HG02798 (cell line): ENCODE measurements around the gene ITLN1.
"Not testable (repeated sequence)": the region's sequence is repeated elsewhere in the genome, so short reads cannot be mapped to it uniquely, and the experiment has no call there.

Experiments used
- ATAC-seq: cut with Tn5 transposase; IDR thresholded peaks from one replicate; pipeline ENCODE4 v1.9.1; 2021; ENCODE audit warnings: mild to moderate bottlenecking; ENCODE audit not compliant: unreplicated experiment, poor library complexity

The ITLN1 gene

DNA sequence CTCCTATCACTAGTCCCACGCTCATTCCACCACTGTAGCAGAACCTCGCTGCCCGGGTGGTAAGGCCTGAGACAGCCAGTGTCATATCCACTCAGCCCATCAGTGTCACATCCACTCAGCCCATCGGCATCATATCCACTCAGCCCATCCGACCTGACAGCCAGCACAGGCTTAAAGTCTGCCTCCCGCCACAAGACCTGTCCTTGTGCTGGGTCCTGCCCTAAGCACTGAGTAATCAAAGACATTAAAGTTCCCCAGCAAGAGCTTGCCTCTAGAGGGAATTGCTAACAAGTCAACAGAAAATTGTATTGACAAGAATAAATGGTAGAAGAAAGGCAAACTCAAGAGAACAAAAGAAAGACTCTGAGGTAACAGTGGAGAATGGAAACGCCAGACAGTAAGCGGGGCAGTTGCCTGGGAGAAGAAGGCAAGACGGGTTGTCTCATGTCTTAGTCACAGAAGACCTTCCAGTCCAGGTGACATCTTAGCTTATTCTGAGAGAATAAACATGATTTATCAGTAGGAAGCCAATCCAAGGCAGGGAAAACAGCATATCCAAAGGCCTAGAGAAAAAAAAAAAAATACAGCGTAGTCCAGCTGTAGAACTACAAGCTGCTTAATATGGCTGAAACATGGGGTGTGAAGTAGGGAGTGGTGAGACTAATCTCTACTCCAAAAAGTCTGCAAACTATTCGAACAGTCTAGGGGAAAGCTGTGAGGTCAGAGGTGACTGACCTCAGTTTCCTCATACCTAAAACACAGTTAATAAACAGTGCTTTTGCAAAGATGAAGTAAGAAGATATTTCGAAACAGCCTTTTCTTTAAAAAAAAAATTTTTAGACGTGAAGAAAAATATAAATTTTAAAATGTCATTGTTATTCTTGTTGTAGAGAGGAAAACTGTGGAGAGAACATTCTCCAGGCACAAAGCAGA, 1.1 kb downstream of the ITLN1 start:
- no peak for ATAC-seq

DNA sequence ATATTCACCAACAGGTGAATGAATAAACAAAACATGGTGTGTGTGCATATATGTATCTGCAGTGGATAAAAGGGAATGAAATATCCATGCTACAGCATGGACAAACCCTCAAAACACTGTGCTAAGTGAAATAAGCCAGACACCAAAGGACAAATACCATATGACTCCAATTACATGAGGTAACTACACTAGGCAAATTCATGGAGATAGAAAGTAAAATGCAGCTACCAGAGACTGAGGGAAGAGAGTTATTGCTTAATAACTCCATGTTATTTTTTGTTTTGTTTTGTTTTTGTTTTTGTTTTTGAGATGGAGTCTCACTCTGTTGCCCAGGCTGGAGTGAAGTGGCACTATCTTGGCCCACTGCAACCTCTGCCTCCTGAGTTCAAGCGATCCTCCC, 2.4 kb downstream of the ITLN1 start:
- ATAC-seq: no peak

GRCh38 chr1:160881264-160881663, 3.7 kb downstream of the ITLN1 start:
- ATAC-seq: not testable (repeated sequence)

- no peak for ATAC-seq
Measured at GRCh38 chr1:160880216-160880615, 4.8 kb downstream of the ITLN1 start.

DNA sequence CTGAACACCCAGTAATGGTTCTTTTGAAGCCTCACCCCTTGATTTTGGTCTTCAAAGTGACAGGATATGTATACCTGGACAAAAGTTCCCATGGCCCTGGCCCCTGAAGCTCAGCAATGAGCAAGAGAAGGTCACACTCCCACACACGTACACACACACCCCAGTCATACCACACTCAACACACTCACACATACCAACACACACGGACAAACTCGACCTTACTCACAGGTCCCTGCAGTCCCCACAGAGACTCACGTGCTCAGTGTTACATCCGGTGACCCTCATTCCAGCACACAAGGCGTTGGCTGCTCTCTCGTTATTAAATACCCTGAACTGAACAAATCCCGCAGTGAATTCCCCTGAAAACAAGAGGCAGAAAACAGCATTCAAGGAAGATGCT, 5.9 kb downstream of the ITLN1 start:
- no peak for ATAC-seq

DNA sequence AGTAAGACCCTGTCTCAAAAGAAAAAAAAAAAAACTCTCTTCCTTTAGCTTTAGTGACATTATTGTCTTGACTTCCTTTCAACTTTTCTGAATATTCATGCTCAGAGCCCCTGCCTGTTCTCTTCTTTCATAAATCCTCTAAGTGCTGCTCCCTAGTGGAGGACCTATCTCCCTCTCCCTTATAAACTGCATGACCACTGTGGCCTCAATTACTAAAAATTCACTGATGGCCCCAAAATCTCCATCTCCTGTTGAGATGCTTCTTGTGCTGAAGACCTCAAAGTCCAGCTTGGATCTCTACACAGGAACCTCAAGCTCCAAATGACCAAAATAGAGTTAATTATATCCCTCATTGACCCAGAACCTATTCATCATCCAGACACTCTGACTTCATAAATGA, 7.8 kb downstream of the ITLN1 start:
- ATAC-seq: no peak

DNA sequence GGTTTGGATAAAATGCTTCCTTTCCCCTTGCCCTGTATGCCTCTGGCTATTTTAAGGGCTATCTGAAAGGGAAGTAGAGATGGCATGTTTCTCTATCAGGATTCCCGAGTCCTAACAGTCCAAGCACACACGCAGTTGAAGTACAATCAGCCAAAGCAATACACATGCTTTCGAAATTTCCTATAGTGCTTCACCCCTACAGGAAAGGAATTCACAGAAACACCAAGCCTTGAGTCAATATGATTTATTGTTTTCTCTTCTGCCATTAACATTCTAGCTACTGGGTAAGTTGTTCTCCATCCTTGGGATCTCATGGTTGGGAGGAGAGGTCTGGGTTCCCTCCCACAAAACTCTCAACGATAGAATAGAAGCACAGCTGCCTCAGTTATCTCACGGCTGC, 8.7 kb downstream of the ITLN1 start:
- ATAC-seq: no peak

- ATAC-seq: not testable (repeated sequence)
Measured at GRCh38 chr1:160875591-160875990, 9.4 kb downstream of the ITLN1 start.

DNA sequence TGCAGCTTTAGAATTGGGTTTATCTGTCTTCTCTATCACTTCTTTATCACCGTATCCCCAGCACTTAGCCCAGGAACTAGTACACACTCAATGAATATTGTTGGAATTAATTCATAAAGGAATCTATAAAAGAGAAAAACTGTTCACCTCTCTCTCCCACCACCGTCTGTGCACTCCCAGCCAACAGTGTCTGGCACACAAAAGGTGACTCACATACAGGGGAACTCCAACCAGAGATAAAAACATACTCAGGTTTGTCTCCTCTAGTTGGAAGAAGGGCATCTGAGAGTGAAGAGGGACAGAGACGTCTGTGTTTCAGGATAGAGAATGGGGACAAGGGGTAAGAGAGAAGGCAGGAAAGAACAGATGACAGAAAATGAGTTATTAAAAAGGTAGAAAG, 10.0 kb downstream of the ITLN1 start:
- no peak for ATAC-seq

- no peak for ATAC-seq
Measured at GRCh38 chr1:160868141-160868540, 16.8 kb downstream of the ITLN1 start.

GRCh38 chr1:160867651-160868050, 17.3 kb downstream of the ITLN1 start:
- ATAC-seq: not testable (repeated sequence)

DNA sequence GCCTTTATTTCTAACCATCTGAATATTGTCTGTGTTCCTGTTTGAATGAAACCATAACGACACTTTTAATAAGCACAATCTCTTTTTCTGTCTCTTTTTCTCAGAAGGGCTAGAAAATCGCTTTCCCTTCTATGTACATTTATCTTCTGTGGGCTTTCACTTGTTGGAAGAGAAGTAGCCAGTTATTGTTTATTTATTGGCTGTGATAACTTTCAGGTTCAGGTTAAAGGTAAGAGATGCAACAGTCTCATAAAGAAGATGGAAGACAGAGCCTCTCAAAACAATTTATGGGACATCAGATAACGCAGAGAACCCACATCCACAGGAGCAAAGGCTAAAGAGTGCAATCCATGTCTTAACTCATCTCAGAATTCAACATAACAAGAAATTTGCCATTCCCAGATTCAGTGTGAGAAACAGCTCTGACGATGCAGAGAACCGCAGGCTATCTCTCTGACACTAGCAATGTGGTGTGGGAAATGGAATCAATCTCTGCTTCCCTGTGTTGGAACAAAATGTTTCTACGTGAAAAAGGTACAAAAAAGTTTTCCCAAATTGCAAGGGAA, 18.2 kb downstream of the ITLN1 start:
- ATAC-seq: no peak

GRCh38 chr1:160866001-160866694, 18.8 kb downstream of the ITLN1 start:
- ATAC-seq: no peak

- ATAC-seq: no peak
Measured at GRCh38 chr1:160865337-160865736, 19.6 kb downstream of the ITLN1 start.

DNA sequence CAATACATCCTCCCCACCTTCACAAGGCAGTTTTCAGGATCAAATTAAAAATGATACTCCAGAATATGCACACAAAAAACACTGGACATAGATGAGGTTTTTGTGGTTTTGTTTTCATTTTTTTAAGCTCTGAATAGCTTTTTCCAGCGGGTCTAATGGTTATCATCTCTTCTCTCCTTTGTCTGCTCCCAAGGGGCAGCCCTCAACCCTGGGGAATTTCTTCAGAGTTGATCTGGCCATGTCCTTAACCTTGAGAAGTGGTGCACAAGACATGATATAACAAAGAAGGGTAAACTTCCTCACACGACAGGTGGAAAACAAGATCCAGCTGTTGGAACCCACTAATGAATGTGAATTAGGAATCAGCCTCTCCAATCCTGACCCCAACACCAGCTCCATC, 20.8 kb downstream of the ITLN1 start:
- ATAC-seq: no peak

DNA sequence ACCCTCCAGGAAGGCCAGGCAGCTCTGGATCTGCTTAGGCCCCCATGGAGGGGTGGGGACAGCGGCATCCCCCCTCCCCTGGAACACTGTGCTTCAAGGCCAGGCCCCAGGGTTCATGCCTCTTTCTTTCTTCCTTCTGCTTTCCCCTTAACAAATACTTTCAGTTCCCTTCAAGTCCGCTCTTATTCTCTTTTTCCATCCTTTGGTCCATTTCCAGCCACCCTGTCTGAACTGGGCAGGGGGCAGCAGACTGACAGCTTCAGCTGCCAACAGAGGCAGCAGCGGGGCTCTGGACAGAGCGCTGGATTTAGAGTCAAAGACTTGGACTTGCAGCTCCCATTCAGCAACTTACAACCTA, 21.2 kb downstream of the ITLN1 start:
- no peak for ATAC-seq

DNA sequence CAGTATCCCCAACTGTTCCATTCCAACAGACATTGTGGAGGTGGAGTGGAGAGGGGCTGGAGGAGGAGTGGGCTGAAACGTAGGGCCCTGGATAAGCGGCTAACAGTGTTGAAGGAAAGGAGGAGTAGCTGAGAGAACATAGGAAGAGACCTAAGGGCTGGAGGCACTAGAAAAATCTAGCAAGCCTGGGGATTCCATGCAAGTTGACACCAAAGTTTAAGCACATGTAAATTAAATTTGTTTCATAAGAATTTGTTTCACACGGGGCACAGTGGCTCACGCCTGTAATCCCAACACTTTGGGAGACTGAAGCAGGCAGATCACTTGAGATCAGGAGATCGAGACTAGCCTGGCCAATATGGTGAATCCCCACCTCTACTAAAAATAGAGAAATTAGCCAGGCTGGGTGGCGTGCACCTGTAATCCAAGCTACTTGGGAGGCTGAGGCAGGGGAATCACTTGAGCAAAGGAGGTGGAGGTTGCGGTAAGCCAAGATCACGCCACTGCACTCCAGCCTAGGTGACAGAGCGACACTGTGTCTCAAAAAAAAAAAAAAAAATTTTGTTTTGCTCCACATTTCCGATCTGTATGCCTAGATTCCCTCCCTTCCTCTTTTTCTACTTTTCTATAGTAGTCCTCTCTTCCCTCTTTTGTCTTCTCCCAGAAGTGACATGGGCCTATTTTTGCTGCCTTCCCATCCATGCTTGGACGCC, 21.8 kb downstream of the ITLN1 start:
- ATAC-seq: no peak

- ATAC-seq: peak; percentile 80
Measured at GRCh38 chr1:160862203-160863060, 22.5 kb downstream of the ITLN1 start, which contains the start of gene CD244. Gene CD244 (minus strand): TSS chr1:160862887. CDS start chr1:160862677, 210 bp downstream.

DNA sequence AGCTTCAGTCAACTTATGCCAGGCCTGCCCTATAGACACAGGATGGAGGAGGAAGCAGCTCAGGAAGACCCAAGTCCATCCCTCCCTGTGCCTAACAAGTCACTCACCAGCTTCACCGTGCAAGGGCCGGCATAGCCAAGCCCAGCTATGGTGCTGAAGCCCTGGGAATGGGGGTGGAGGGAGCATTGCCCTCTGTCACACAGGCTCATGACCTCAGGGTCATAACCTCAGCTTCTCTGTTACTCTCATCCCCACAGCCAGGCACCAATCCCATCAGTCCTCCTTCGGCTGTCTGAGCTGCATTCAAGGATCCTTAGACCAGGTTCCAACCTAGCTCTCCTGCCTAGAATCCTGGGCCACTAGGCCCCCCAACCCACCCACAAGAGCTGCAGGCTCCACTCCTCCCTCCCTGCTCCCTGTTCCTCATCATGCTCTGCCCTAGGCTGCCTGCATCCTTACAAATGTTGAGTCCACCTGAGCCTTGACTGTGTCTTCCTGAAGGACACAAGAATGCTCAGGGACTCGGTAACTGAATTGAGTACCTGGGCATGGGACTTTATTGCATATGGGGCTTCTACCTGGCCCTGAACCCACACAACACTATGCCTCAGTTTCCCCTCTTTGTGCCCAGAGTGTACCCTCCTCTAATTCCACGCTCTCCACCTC, 24.0 kb downstream of the ITLN1 start:
- no peak for ATAC-seq
